DND-41 (cell line): ENCODE measurements around the gene NBL1.

Source experiments
- CTCF ChIP-seq: IDR thresholded peaks from 2 replicates; pipeline ENCODE4 v1.5.1; 2012; ENCODE audit warnings: borderline replicate concordance, low read length, moderate library complexity, mild to moderate bottlenecking; ENCODE audit not compliant: poor library complexity, severe bottlenecking; ENCODE audit errors: extremely low read depth
- EZH2 ChIP-seq: IDR thresholded peaks from 3 replicates; pipeline ENCODE4 v1.6.1; 2012; ENCODE audit warnings: borderline replicate concordance, low read depth, mild to moderate bottlenecking, moderate library complexity, low read length, inconsistent platforms; ENCODE audit not compliant: severe bottlenecking

DNA sequence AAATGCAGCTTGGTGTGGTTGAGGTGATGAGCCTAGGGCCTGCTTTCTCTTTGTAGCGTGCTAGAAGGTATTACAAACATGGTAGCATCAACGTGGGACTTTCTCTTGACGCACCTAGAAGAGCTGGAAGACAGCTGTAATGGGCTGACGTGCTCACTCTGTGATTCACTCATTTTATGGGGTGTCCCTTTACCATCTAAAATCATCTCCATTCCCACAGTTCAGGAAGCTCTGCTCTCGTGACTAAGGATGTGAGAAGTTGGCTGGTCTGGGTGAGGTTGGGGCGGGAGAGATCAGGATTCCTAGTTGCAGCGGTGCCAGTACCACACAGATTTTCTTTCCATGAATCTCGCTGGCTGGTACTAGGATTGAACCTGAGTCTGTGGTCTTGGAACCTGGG is 24.8 kb downstream of the NBL1 start:
- no peak for TF ChIP-seq CTCF
- no peak for TF ChIP-seq EZH2
